Omental fat pad (tissue), 4 donors: ENCODE data around the gene APOL2. TPM values are rescaled to one million over a fixed set of nuclear protein-coding genes. Genes with fewer than 3 reads are reported as not detected.
A peak's percentile ranks its signal among the peaks of the same experiment; 100 is the strongest.

Source experiments
- ATAC-seq: fragments of 150-250 bp; one replicate; pipeline ENCODE4 v1.9.1; 2016; ENCODE audit warnings: mild to moderate bottlenecking, moderate library complexity; ENCODE audit not compliant: low FRiP score
- DNase-seq: peaks from one replicate; pipeline ENCODE4 v3.0.0-alpha.2; 2019; ENCODE audit warnings: low spot score
- CTCF ChIP-seq, 3 donors: fragments of 450-650 bp; IDR thresholded peaks; one replicate each; pipeline ENCODE4 v1.5.1; 2016 to 2017; ENCODE audit warnings: antibody characterized with exemption in 3 of 3, mild to moderate bottlenecking in 3 of 3, moderate library complexity in 2 of 3
- total RNA-seq, 4 donors: library from RNA; depleted of rRNA; stranded (reverse); fragments of >200 nt; gene quantifications; one replicate each; pipeline ENCODE4 v1.1.0, GENCODE V29; 2016

Gene APOL2
- total RNA-seq, 4 donors from 2014 or later: 63.2 to 122 (median 93.0) TPM

GRCh38 chr22:36244522-36245391, 5.4 kb upstream of the APOL2 start:
- TF ChIP-seq CTCF (IDR thresholded peaks at IDR 0.05): no peak
- ATAC-seq (no peak), DNase-seq (no peak)

GRCh38 chr22:36243986-36244385, 4.7 kb upstream of the APOL2 start:
- ATAC-seq (no peak), DNase-seq (no peak)
- no peak for TF ChIP-seq CTCF (IDR thresholded peaks at IDR 0.05)

GRCh38 chr22:36239150-36239400, 252 bp downstream of the APOL2 start:
- TF ChIP-seq CTCF (IDR thresholded peaks at IDR 0.05): no peak
- ATAC-seq: no peak
- no peak for DNase-seq

GRCh38 chr22:36238373-36239149, 766 bp downstream of the APOL2 start:
- DNase-seq (no peak), ATAC-seq (no peak)
- no peak for TF ChIP-seq CTCF (IDR thresholded peaks at IDR 0.05)

- no peak for TF ChIP-seq CTCF (IDR thresholded peaks at IDR 0.05)
- ATAC-seq (peak; percentile 15), DNase-seq (no peak)
Observed at GRCh38 chr22:36237462-36238372, 1.6 kb downstream of the APOL2 start.

- DNase-seq (no peak), ATAC-seq (no peak)
- TF ChIP-seq CTCF (IDR thresholded peaks at IDR 0.05): no peak
Observed at GRCh38 chr22:36236388-36237319, 2.7 kb downstream of the APOL2 start.
